C4-2B (cell line): Measurements from ENCODE around the gene GSTM3.
"Not testable (repeated sequence)": the region's sequence is repeated elsewhere in the genome, so short reads cannot be mapped to it uniquely, and the experiment has no call there.

Experiments
- H3K27ac ChIP-seq: fragments of 450-650 bp; 2 replicates; pipeline ENCODE4 v1.5.1; 2017
- ZFX ChIP-seq: fragments of 450-650 bp; IDR thresholded peaks from 2 replicates; pipeline ENCODE4 v1.6.1; 2017
- TF ChIP-seq, protein P1 (sequence below): fragments of 450-650 bp; conservative IDR thresholded peaks from 2 replicates; pipeline ENCODE4 v1.5.1; 2017; ENCODE audit warnings: mild to moderate bottlenecking

The GSTM3 gene

GRCh38 chr1:109759513-109760334 lies 18.9 kb upstream of the GSTM3 start:
- TF ChIP-seq ZFX = no peak
- TF ChIP-seq, protein P1, sequence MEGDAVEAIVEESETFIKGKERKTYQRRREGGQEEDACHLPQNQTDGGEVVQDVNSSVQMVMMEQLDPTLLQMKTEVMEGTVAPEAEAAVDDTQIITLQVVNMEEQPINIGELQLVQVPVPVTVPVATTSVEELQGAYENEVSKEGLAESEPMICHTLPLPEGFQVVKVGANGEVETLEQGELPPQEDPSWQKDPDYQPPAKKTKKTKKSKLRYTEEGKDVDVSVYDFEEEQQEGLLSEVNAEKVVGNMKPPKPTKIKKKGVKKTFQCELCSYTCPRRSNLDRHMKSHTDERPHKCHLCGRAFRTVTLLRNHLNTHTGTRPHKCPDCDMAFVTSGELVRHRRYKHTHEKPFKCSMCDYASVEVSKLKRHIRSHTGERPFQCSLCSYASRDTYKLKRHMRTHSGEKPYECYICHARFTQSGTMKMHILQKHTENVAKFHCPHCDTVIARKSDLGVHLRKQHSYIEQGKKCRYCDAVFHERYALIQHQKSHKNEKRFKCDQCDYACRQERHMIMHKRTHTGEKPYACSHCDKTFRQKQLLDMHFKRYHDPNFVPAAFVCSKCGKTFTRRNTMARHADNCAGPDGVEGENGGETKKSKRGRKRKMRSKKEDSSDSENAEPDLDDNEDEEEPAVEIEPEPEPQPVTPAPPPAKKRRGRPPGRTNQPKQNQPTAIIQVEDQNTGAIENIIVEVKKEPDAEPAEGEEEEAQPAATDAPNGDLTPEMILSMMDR = no peak
- H3K27ac ChIP-seq = no peak overlapping the region

DNA sequence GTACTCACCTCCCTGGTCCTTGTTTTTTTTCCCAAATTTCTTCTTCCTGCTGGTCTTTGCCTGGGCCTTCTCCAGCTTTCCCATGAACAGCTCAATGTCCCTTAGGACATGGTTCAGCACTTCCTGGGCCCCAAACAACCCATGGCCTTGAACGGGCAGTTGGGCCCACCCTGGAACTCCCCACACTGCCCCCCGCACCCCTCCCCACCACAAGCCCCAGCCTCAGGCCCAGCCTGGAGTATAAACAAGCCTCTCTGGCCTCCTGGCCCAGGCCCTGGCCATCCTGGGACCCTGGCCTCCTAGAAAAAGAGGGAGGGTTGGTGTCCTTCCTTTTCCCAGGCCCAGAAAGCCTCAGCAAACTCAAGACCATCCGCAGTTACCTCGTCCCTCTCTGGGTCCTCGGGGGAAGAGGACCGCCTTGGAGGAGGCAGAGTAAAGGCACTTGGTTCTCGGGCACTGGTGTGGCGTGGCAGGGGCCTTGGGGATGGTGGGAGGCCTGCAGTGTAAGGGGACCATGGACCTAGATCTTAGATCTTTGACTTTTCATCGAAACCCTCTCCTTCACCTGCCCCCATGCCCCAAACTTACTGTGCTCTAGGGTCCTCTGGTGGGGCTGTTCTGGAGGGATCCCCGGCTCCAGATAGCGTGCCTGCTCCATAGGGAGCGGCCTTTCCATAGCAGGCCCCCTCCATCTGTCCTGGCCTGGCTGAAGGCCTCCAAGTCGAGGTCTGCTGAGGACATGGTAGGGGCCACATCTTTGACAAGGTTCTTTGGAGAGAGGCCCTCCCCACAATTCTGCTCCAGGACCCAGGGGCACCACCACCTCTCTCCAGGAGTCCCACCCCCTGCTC lies 17.3 kb upstream of the GSTM3 start:
- TF ChIP-seq, protein P1 = no peak
- no peak for TF ChIP-seq ZFX
- no peak overlapping the region for H3K27ac ChIP-seq

GRCh38 chr1:109756848-109757521 lies 16.1 kb upstream of the GSTM3 start:
- H3K27ac ChIP-seq = no peak overlapping the region
- no peak for TF ChIP-seq ZFX
- TF ChIP-seq, protein P1 = no peak

- not testable (repeated sequence) for H3K27ac ChIP-seq
These were observed 15.5 kb upstream of the GSTM3 start for GRCh38 chr1:109756325-109756724.

DNA sequence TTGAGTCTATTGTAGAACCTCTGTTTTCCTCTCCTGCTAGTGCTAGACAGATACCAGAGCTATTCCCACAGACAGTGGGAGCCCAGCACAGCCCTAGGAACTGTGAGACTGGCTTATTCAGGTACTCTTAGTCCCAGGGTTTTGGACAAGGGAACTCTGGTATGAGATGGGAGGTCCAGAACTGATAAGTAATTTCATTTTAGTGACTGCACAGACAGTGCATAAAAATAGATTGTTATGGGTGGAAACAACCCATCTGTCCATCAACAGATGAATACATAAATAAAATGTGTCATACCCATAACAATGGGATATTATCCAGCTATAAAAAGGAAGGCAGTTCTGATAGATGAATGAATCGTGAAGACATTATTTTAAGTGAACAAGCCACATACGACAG lies 13.9 kb upstream of the GSTM3 start:
- no peak for TF ChIP-seq ZFX
- TF ChIP-seq, protein P1 = no peak
- H3K27ac ChIP-seq = no peak overlapping the region

- H3K27ac ChIP-seq = no peak overlapping the region
- no peak for TF ChIP-seq ZFX
- TF ChIP-seq, protein P1 = no peak
These were observed 10.9 kb upstream of the GSTM3 start for GRCh38 chr1:109751531-109752260.

DNA sequence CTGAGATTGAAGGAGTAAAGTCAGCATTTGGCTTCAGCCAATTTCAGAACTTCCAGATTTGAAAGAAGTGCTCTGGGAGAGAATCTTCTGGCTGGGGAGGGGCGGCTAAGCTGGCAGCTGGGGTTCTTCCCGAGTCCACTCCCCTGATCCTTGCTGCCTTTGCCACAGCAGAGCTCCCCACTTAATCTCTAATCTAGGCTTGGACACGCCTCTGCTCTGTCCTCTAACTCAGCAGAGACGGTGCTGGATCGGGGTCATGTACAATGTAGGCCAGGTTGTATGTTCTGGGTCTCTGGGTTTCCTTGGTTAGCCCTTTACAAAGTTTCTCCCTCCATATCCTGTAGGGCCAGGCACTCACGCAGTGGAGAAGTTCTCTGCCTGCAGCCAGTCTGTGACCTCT lies 10.1 kb upstream of the GSTM3 start:
- TF ChIP-seq, protein P1 = no peak
- TF ChIP-seq ZFX = no peak
- H3K27ac ChIP-seq = no peak overlapping the region
